Embryonic facial prominence (tissue), 1 donor: ENCODE data around the gene DDX50.
"Not testable (repeated sequence)": the region's sequence is repeated elsewhere in the genome, so short reads cannot be mapped to it uniquely, and the experiment has no call there.

Experiments
- DNase-seq: peaks from one replicate; pipeline ENCODE4 v3.0.0-alpha.2; 2016; ENCODE audit errors: extremely low spot score

DDX50 gene

DNA sequence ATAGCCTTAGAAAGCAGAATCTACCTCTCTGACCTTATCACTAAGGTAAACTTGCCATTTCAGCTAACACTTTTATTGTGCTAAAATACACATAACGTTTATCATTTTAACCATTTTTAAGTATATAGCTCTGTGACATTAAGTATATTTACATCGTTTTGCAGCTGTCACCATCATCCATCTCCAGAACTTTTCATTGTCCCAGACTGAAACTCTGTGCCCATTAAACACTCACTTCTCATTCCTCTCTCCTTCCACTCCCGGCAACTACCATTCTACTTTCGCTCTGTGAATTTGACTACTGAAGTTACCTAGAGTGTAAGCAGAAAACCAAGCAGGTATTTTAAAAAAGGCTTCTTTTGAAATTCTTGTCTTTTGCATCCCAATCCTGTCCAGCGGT is 1.3 kb downstream of the DDX50 start:
- DNase-seq, result no peak

DNA sequence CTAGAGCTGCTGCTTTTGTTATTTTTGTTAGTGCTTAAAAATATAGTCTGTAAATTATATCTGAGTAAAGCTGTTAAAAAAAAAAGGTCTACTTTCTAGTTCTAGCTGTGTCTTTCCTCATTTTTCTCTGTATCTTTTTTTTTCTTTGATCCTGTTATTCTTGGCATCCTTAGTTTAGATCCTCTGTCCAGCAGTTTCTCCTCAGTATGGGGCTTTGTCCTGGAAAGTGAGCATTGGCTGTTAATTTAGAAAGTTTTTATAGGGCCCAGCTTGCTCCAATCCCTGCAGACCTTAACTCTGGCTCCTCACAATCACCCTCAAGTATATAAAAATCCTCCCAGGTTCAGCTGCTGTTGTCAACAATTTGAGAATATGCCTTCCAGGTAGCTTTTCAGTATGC is 23.5 kb downstream of the DDX50 start:
- DNase-seq, result no peak

DNA sequence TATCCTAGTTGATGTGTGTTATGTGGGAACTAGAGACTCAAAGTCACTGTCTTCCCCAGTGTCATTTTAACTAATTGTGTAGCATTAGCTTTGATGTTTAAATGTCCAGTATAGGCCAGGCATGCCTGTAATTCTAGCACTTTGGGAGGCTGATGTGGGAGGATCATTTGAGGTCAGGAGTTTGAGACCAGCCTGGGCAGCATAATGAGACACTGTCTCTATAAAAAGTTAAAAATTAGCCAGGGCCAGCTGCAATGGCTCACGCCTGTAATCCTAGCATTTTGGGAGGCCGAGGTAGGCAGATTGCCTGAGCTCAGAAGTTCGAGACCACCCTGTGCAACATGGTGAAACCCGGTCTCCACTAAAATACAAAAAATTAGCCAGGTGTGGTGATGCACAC is 24.4 kb downstream of the DDX50 start:
- DNase-seq, result no peak

DNA sequence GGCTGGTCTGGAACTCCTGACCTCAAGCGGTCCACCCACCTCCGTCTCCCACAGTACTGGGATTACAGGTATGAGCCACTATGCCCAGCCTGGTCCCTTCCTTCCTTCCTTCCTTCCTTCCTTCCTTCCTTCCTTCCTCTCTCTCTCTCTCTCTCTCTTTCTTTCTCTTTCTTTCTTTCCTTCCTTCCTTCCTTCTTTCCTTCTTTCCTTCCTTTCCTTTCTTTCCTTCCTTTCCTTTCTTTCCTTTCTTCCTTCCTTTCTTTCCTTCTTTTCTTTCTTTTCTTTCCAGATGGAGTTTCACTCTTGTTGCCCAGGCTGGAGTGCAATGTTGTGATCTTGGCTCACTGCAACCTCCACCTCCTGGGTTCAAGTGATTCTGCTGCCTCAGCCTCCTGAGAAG is 28.0 kb downstream of the DDX50 start:
- not testable (repeated sequence) for DNase-seq

DNA sequence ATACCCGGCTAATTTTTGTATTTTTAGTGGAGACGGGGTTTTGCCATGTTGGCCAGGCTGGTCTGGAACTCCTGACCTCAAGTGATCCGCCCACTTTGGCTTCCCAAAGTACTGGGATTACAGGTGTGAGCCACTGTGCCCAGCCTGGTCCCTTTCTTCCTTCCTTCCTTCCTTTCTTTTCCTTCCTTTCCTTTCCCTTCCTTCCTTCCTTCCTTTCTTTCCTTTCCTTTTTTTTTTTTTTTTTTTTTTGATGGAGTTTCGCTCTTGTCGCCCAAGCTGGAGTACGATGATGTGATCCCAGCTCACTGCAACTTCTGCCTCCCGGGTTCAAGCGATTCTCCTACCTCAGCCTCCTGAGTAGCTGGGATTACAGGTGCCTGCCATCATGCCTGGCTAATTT is 28.8 kb downstream of the DDX50 start:
- not testable (repeated sequence) for DNase-seq

DNA sequence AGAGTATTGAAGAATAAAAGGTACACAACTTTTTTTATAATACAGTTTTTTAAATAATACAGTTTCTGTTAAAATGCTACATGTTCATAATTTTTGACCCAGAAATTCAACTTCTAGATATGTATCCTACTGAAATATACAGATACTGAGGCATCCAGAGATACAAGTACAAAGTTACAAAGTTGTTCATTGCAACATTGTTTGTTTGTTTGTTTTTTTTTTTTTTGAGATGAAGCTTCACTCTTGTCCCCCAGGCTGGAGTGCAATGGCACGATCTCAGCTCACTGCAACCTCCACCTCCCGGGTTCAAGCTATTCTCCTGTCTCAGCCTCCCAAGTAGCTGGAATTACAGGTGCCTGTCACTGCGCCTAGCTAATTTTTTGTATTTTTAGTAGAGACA is 31.7 kb downstream of the DDX50 start:
- not testable (repeated sequence) for DNase-seq

DNA sequence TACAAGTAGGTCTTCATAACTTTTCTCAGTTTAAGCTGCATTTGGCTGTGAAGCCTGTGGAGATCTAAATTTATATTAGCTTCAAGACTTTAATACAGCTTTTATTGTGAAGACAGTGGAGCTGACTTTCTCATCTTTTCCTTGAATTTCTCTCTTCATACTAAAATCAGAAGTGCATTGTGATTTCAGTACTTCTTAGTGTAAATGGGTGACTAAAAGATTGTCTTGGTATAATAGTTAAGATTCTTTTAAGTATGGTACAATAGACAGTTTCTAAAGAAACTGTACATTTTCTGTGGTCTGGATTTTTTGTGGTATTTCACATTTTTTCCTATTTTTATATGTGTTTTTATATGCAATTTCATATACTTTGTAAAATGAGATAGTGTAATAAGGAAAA is 33.9 kb downstream of the DDX50 start:
- no peak for DNase-seq

DNA sequence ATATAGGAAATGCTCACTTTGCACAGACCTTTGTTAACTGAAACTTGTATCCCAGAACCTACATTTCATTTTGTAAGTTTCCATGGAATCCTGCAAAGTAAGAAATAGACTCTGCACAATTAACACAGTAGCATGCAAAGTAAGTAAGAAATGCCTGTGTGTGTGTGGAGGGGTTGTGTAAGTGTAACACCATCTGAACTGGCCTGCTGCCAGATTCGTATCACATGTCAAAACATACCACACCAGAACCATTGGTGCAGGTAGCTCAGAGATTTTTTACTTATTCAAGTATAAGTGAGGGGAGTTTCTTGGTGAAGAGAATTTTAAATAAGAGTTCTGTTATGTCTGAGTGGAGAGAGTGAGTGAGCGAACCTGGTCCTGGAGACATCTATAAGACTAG is 37.0 kb downstream of the DDX50 start:
- DNase-seq, result no peak

DNA sequence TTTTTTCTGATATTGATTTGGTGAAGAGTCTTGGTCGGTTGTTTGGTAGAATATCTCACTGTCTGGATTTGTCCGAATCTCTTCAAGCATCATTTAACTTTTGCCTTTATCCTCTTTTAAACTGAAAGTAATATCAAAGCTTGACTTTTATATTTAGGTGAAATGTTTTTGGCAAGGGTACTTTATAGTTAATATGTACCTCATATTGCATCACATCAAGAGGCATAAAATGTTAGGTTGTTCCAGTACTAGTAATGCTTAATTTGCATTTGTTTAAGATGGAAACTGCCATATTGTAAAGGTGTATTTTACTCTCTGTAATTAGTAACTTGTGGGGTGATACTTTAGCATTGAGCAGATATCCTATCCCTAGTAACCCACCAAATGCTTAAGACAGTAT is 37.8 kb downstream of the DDX50 start:
- DNase-seq, result no peak

DNA sequence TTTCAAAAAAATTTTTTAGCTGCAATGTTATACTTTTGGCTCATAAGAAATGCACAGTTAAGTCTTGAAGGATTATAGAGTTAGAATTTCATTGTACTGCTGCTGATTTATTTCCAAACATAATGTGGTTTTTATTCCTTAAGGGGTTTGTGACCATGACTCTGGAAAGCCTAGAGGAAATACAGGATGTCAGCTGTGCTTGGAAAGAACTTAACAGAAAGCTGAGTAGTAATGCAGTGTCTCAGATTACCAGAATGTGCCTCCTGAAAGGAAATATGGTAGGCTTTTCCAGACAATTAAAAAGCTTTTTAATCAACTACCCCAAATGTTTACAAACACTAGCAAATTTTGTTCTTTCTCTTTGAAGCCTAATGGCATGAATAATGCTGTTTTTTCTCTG is 39.8 kb downstream of the DDX50 start:
- not testable (repeated sequence) for DNase-seq

DNA sequence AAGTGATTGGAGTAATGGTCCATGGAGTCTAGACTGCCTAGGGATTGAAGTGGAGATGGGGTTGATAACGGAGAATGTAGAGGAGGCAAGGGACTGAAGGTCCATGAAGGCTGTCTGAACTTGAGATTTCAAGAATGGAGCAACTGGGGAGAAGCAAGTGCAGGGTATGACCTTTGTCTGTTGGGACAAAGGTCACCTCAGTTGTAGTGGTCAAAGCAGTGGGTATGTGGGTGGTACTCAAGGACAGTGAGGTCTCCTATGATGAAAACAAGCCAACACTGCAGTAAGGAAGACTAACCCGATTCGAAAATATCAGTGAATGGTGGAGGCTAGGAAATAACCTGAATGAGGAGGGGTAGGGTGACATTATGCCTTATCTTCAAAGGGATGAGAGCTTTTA is 49.5 kb downstream of the DDX50 start:
- DNase-seq, result no peak

DNA sequence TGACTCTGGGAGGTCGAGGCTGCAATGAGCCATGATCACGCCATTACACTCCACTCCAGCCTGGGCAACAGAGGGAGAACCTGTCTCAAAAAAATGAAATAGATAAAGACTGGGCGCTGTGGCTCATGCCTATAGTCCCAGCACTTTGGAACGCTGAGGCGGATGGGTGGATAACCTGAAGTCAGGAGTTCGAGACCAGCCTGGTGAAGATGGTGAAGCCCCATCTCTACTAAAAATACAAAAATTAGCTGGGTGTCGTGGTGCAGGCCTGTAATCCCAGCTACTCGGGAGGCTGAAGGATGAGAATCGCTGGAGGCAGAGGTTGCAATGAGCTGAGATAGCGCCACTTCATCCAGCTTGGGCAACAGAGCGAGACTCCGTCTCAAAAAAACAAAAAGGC is 53.8 kb downstream of the DDX50 start:
- DNase-seq, result no peak

DNA sequence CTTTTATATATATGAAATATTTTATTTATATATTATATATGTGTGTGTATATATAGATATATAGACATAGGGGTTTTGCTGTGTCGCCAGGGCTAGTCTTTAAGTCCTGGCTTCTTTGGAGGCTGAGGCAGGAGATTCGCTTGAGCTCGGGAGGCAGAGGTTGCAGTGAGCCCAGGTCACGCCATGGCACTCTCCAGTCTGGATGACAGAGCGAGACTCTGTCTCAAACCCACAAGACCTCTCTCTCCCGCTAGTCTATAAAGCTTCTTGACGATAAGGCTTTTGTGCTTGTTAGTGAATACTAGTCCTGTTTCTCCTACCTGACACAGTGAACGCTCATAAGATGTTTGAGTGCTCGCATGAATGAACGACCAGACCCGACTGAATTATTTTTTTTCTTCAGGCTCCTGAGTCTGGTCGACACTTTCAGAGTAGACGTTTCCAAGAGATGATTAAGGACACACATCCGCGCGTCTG is 54.3 kb downstream of the DDX50 start:
- DNase-seq, result no peak

DNA sequence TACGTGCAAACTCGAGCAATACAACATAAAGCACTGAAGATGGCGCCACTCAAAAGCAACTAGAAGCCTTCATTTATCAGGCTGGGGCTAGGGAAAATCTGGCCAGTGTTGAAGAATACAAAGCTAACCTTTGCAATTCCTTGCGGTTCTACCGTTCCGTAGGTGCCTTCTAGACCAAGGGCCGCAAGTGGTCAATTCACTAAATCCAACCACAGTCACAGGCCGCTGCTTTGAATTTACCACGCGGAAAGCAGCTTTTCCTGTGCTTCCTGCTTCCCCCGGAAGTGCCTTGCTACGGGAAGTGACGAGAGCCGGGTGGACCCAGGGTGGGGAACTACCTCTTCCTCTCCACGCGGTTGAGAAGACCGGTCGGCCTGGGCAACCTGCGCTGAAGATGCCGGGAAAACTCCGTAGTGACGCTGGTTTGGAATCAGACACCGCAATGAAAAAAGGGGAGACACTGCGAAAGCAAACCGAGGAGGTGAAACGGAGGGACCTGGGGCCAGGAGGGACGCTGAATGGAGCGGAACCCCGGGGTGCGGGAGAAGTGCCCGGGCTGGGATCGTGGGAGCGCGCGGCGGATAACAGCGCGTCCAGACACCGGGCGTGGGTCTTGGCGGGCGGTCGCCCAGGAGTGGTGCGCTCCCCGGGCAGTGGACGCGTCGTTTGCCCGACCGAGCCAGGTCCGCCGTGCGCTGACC is 54.9 kb downstream of the DDX50 start, which contains the start of gene DDX21:
Gene DDX21 (plus strand): TSS at position 339 of the 701 bp plus-strand sequence. CDS start 56 bp downstream, at position 395.
- peak; percentile 90 for DNase-seq

DNA sequence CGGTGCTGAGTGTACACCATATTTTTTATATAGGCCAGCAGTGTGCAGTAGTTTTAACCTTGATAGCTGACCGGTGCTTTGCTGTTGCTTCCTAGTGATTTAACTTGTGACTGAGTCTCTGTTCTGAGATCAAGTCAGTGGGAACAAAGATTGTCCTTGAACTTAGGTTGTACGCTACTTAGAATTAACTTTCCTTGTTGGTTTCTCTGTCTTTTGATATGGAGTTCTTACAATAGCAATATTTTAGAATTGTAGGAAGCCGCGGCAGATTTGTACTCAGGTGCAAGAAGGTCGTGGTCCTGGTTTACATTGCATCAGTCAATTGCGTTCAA is 56.1 kb downstream of the DDX50 start:
- DNase-seq, result no peak

DNA sequence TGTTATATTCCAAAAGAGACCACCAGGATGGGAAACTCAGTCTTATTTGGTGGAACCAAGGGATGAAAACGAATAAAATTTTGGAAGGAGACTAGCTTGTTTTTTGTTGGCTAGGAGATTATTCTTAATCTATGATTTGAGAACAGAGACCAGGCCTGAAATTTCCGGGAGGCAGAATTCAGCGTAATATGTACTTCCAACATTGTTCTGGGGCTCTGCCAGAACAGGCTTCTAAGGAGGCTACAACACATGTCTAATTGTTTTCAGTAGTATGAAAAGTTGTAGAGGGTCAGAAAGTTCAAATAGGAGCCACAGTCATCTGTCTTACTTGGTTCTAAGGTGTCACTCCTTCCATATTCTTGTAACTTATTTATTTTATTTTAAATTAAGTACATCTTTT is 56.5 kb downstream of the DDX50 start:
- no peak for DNase-seq

DNA sequence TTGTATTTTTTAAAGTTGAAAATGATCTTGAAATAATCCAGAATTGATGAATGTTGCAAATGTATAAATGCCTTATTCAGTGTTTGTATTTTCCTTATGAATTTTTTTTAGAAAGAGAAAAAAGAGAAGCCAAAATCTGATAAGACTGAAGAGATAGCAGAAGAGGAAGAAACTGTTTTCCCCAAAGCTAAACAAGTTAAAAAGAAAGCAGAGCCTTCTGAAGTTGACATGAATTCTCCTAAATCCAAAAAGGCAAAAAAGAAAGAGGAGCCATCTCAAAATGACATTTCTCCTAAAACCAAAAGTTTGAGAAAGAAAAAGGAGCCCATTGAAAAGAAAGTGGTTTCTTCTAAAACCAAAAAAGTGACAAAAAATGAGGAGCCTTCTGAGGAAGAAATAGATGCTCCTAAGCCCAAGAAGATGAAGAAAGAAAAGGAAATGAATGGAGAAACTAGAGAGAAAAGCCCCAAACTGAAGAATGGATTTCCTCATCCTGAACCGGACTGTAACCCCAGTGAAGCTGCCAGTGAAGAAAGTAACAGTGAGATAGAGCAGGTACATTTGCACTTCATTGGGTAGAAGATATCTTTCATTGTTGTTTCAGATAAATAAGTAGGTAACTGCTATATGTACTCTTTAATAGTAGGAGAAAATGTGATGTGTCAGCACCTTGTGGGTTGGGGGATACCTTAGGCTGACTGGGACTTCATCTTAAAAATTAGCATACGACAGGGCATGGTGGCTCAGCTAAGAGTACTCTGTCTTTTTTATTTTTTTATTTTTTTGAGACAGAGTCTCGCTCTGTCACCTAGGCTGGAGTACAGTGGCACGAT is 58.8 kb downstream of the DDX50 start:
- no peak for DNase-seq

DNA sequence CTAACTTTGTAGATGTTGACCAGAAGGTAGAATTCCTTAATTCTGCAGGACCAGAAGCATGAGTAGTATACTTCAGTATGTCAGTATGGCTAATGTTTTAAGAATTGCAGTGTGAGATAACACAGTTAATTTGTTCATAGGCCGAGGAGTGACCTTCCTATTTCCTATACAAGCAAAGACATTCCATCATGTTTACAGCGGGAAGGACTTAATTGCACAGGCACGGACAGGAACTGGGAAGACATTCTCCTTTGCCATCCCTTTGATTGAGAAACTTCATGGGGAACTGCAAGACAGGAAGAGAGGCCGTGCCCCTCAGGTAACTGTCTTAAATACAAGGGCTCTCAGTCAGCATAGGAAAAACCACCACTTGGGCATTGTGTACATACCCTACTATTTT is 62.0 kb downstream of the DDX50 start:
- DNase-seq, result no peak

DNA sequence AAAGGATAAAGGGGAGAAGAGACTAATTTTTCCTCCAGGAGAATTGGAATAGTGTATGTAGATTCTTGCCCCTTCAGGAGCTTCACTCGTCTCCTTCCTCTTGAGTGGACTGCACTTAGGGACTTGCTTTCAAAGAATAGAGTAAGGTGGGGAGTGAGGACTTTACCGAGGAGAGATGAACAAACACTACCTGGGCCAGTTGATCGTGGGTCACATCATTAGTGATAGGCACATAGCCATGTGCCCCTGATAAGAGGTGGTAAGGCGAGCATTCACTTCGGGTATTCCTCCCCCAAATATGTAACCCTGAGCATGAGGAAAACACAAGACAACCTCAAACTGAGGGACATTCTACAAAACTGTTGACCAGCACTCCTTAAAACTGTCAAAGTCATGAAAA is 72.9 kb downstream of the DDX50 start:
- no peak for DNase-seq

DNA sequence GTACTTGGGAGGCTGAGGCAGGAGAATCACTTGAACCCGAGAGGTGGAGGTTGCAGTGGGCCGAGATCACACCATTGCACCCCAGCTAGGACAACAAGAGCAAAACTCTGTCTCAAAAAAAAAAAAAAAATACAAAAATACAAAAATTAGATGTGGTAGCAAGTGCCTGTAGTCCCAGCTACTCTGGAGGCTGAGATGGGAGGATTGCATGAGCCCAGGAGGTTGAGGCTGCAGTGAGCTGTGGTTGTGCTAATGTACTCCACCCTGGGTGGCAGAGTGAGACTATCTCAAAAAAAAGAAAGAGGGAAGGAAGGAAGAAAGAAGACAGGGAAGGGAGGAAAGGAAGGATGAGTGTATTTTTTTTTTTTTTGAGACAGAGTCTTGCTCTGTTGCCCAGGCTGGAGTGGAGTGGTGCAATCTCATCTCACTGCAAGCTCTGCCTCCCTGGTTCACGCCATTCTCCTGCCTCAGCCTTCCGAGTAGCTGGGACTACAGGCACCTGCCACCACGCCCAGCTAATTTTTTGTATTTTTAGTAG is 74.9 kb downstream of the DDX50 start:
- DNase-seq, result not testable (repeated sequence)

DNA sequence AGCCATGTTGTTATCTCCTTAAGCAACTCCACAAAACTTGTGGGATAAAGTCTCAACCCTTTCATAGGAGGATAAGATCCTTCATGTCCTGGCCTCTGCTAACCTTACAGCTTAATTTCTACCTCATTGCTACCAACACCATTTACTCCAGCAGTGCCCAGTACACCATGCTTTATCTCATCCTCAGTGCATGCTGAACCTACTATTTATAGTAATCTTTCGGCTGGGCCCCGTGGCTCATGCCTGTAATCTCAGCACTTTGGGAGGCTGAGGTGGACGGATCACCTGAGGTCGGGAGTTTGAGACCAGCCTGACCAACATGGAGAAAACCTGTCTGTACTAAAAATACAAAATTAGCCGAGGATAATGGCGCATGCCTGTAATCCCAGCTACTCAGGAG is 78.6 kb downstream of the DDX50 start:
- not testable (repeated sequence) for DNase-seq

DNA sequence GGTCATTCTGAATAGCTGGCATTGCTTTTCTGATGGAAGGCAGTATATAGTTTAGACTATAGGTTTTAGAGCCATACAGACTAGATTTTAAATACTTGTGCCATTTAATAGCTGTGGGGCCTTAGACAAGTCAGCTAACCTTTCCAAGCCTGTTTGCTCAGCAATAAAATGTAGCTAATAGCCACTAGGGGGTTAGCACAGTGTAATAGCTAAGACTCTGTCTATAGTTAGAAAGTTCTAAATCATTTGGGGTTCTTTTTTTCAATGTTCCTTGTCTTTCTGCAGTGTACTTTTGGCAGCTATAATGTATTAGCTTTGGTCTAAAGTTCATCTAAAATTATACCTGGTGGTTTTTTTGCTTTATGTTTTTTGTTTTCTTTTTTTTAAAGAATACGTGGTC is 80.0 kb downstream of the DDX50 start:
- DNase-seq, result no peak

DNA sequence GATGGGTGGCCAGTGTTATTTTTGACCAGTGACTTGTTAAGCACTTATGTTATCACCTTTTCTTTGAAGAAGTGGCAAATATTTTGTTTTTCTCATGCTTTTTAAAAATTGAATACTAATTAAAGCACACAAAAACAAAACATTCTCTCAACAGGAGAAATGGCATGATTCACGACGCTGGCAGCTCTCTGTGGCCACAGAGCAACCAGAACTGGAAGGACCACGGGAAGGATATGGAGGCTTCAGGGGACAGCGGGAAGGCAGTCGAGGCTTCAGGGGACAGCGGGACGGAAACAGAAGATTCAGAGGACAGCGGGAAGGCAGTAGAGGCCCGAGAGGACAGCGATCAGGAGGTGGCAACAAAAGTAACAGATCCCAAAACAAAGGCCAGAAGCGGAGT is 81.3 kb downstream of the DDX50 start:
- DNase-seq, result no peak
